GM18519 (cell line): ENCODE results near the gene ADAP1.
"Not testable (repeated sequence)": the region's sequence is repeated elsewhere in the genome, so short reads cannot be mapped to it uniquely, and the experiment has no call there.

Experiments used
- ATAC-seq: cut with Tn5 transposase; IDR thresholded peaks from one replicate; pipeline ENCODE4 v1.9.1; 2021; ENCODE audit warnings: mild to moderate bottlenecking, moderate library complexity; ENCODE audit not compliant: unreplicated experiment, low FRiP score

The ADAP1 gene, protein sequence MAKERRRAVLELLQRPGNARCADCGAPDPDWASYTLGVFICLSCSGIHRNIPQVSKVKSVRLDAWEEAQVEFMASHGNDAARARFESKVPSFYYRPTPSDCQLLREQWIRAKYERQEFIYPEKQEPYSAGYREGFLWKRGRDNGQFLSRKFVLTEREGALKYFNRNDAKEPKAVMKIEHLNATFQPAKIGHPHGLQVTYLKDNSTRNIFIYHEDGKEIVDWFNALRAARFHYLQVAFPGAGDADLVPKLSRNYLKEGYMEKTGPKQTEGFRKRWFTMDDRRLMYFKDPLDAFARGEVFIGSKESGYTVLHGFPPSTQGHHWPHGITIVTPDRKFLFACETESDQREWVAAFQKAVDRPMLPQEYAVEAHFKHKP

DNA sequence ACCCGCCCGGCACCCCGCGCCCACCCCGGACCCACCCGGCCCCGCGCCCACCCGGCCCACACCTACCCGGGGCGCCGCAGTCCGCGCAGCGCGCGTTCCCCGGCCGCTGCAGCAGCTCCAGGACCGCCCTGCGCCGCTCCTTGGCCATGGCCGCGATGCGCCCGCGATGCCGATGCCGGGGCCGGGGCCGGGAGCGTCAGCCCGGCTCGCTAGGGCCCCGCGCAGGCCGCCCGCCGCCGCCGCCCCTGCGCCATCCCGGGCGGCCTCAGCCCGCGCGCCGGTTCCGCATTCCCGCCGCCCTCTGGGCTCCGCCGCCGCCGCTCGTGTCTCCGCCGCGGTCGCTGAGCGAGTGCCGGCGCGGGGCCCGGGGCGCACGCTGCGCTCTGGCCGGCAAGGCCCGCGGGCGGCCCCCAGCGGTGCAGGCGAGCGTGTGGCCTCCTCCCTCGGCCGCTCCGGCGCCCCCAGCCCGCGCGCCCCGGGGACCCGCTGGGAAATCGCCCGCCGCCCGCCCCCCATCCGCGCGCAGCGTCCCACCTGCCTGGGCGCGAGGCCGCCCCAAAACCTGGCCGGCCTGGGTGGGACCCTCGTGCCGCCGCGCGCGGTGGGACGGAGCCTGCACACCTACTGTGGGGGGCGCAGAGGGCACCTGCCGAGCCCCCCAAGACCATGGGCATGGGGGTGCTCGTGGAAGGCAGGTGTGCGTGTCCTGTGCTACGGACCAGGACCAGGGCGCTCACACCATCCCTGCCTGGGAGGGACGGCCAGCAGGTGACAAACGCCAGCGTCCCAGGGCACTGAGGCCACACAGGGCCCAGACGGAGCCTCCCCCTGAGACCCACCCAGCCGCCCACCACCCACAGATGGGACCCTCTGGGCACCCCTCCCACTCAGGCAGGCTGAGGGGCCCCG, at the start of gene ADAP1:
Gene ADAP1, minus strand, starts transcription at position 351 of the 909 bp plus-strand sequence. Its CDS starts 203 bp downstream, at position 148.
- ATAC-seq = no peak

DNA sequence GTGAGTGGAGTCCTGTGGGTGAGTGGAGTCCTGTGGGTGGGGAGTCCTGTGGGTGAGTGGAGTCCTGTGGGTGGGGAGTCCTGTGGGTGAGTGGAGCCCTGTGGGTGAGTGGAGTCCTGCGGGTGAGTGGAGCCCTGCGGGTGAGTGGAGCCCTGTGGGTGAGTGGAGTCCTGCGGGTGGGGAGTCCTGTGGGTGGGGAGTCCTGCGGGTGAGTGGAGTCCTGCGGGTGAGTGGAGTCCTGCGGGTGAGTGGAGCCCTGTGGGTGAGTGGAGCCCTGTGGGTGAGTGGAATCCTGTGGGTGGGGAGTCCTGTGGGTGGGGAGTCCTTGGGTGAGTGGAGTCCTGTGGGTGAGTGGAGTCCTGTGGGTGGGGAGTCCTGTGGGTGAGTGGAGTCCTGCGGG, 48.0 kb upstream of the ADAP1 start:
- not testable (repeated sequence) for ATAC-seq

DNA sequence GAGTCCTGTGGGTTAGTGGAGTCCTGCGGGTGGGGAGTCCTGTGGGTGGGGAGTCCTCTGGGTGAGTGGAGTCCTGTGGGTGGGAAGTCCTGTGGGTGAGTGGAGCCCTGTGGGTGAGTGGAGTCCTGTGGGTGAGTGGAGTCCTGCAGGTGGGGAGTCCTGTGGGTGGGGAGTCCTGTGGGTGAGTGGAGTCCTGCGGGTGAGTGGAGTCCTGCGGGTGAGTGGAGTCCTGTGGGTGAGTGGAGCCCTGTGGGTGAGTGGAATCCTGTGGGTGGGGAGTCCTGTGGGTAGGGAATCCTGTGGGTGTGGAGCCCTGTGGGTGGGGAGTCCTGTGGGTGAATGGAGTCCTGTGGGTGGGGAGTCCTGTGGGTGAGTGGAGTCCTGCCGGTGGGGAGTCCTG, 47.5 kb upstream of the ADAP1 start:
- ATAC-seq = not testable (repeated sequence)

DNA sequence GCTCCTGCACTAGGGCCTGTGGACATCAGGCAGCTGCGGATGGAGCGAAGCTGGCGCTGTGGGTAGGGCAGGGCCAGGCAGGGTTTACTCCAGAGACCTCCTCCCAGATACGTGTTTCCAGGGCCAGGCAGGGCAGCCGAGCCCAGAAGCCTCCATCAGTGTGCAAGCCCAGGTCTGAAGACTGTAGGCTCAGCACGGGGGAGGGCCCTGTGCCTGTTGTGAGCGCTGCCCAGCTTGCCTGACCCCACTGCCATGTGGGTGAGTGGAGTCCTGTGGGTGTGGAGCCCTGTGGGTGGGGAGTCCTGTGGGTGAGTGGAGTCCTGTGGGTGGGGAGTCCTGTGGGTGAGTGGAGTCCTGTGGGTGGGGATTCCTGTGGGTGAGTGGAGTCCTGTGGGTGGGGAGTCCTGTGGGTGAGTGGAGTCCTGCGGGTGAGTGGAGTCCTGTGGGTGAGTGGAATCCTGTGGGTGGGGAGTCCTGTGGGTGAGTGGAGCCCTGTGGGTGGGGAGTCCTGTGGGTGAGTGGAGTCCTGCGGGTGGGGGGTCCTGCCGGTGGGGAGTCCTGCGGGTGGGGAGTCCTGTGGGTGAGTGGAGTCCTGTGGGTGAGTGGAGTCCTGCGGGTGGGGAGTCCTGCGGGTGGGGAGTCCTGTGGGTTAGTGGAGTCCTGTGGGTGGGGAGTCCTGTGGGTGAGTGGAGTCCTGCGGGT, 46.7 kb upstream of the ADAP1 start:
- ATAC-seq = not testable (repeated sequence)

DNA sequence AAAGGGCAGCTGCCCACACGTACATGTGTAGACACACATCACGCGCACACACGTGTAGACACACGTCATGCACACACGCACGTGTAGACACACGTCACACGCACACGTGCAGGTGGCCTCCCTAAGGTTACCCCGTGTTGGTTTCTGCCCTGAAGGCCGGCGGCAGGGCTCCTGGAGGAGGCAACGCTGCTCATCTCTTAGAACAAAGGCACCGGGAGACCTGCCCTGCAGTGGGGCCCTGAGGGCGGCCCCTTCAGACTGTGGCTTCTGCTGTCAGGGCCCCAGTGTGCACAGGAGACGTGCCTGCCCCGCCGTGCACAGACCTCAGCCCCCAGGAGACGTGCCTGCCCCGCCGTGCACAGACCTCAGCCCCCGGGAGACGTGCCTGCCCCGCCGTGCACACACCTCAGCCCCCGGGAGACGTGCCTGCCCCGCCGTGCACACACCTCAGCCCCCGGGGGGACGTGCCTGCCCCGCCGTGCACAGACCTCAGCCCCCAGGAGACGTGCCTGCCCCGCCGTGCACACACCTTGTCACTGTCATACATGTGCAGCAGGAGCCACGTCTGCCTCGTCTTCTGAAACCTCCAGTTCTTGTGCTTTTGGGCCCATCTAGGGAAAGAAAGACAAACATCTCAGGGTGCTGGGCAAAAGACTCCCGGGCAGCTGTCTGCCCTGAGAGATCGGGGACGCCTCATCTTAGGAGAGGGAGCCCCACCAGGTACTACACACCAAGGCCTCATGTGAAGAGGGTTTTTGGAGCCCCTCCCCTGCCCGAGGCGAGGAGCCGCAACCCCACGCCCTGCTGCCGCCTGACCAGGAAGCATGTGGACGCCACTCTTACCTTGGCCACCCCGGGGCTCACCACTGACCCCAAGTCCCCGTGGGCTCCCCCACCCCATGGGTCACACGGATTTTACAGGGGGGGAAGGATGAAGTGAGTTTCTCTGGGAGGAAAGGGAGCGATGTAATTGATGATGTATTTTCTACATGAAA, 45.8 kb upstream of the ADAP1 start:
- no peak for ATAC-seq

DNA sequence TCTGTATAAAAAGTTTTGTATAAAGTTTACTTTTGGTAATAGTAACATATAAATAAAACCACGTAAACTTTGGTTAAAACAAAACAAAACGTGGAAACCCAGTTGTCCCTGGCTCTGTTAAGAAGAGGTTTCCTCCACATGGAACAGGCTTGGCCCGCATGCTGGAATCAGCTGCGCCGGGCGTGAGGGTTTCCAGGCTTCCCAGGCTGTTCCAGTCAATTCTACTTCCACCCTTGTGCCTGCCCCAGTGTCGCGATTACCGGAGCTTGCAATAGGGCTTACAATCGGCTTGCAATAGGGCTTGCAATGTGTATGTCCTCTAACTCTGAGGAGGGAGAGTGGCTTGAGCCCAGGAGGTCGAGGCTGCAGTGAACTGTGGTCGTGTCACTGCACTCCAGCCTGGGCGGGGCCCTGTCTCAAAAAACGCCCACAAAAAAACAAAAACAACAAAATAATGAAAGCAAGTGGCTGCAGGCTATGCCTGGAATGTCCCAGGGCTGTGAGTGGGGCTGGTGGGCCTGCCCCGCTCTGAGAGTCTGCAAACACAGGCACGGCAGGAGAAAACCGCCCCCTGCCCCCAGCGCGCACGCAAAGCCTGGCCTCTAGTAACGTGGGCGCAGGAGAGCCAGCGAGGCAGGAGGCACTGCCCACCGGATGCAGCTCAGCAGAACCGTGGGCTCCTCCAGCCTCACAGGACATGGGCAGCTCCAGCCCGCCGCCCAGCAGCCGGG, 44.8 kb upstream of the ADAP1 start:
- no peak for ATAC-seq

DNA sequence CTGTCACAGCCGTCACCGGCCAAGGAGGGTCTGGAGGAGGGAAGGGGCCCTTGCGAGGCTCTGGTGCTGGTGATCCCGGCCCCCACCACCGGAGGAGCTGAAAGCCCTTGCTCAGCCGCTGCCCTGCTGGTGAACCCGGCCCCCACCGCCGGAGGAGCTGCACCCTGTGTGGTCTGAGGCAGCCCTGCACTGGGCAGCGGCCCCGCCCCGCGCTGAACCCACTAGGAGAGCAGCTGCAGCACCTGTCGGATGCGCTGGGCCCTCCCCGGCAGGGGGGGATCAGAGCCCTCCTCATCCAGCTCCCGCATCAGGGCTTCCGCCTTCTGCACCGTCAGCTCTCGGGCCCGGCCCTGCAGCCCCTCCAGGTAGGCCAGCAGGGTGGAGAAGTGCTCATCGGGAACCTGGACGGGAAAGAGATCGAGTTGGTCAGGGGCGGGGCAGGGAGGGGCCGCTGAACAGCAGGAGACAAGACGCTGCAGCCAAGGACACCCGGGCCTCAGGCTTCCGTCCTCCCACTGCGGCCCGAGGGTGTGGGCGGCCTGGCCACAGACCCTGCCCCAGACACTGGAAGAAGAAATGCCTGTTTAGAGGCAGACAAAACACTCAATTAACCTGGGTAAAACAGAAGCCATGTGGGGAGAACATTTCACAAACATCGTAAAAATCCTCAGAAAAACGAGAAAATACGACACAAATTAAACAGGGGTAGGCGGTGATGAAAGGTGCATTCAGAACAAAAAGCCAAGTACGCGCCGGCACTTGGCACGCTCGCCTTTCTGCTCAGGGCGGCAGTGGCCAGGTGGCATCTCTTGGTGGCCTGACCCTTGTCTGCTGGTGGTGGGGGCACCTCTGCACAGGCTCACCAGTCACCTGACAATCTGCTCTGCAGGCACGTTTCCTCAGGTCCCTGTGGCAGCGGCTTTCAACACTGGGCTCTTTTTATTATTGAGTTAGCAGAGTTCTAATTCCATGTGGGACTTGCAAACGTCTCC, 43.2 kb upstream of the ADAP1 start:
- no peak for ATAC-seq

DNA sequence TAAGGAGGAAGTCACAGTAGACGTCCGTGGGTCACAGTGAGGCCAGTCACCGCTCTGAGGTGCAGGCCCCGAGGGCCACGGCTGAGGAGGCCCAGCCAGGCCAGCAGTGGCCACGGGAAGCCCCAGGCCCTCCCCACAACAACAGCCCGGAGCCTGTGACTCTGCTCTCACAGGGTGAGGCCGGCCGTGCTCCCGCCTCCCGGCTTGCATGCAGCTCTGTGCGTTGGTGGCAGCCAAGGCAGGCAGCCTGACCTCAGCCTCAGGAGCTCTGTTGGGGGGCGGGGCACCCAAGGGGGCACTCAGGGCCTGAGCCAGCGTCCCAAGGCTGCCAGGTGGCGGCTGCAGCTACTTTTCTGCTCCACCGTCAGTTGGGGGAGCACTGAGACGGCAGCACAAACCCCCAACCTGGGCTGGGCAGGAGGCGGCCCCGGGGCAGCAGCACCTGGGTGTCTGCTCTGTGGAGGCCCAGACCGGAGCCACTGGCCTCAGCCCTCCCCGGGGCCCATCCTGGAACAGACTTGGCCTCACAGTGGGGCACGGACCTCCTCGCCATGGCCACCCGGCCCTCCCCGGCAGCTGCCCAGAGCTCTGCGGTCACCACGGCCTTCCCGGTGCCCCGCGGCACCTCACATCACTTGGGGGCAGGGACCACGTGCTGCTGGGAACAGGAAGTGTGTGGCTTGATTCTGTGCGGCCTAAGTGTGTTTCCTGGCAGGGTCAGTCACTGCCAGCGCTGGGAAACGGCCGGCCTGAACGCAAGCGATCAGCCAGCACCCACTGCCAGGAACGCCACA, 41.8 kb upstream of the ADAP1 start:
- no peak for ATAC-seq

DNA sequence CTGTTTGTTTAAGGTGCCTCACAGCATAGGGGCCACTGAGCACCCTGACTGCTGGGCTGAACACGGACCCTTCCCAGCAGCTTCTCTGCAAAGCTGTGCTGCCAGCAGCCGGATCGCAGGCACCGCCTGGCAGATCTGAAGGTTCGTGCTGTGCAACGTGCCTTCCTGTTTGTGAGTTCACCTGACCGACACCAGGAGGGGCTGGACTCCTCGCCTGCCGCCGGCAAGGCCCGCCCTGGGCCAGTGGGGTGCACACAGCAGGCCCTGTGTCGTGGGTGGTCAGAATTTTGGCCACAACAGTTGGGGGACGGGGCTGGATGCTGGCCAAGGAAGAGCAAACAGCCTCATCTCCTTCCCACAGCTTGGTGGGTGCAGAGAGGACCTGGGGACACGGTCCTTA, 41.1 kb upstream of the ADAP1 start:
- ATAC-seq = no peak

DNA sequence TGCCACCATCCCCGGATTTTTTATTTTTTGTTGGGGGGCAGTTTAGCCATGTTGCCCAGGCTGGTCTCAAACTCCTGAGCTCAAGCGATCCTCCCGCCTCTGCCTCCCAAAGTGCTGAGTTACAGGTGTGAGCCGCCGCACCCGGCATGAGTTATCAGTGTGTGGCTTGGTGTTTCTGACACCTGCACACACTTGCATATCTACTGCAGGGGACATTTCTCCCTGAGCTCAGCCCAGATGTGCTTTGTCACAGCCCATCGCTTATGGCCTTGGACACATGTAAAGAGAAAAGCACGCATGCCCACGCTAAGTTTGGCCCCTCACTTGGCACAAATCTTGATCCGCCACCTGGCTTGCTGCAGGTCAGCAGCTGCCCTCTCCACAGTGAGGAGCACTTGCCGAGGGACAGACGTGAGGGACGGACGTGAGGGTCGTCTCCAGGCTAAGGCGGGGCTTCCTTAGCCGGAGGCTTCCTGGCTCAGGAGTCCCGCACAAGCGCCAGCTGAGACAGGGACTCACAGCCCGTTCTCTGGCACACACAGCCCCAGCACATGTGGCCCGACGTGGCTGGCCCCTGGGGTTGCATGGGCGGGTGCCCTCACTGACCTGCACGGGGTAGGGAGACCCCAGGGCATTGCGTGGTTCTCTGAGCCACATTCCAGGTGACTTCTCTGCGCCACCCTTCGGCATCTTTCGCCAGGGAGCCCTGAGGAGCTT, 40.3 kb upstream of the ADAP1 start:
- ATAC-seq = no peak

DNA sequence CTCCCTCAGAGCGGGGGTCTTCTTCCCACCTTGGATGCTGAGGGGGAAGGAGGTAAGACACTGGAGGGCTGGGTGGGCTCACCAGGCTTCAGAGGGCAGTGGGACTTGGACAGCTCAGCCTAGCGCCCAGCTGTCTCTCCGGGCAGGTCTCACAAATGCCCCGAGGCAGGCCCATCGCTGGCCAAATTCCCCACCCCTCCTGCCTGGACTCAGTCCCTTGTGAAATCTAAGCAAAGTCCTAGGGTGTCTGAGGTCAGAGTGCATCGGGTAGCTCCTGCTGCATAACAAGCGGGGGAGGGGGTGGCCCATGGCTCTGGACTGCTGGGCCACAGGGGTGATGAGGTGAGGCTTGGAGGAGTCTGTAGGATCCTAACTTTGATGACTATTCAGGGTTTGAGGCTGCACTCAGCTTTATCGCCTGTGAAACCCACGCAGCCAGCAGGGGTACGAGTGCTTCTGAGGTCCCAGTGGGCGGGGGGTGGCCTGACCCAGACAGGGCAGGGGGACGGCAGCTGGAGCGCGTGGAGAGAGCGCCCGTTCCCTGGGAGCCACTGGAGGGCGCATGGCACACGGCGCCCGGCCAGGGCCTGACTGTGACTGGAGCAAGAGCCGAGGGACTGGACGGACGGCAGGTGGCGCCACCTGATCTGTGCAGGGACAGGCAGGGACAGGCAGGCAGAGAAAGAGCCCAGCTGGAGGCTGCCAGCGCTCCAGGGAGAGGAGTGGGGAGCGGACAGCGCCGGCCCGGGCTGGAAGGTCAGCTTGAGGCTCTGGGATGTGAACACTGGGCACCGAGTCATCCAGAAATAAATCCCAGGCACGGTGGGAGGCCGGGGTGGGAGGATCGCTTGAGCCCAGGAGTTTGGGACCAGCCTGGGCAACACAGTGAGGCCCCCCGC, 38.5 kb upstream of the ADAP1 start:
- peak; percentile 73 for ATAC-seq

DNA sequence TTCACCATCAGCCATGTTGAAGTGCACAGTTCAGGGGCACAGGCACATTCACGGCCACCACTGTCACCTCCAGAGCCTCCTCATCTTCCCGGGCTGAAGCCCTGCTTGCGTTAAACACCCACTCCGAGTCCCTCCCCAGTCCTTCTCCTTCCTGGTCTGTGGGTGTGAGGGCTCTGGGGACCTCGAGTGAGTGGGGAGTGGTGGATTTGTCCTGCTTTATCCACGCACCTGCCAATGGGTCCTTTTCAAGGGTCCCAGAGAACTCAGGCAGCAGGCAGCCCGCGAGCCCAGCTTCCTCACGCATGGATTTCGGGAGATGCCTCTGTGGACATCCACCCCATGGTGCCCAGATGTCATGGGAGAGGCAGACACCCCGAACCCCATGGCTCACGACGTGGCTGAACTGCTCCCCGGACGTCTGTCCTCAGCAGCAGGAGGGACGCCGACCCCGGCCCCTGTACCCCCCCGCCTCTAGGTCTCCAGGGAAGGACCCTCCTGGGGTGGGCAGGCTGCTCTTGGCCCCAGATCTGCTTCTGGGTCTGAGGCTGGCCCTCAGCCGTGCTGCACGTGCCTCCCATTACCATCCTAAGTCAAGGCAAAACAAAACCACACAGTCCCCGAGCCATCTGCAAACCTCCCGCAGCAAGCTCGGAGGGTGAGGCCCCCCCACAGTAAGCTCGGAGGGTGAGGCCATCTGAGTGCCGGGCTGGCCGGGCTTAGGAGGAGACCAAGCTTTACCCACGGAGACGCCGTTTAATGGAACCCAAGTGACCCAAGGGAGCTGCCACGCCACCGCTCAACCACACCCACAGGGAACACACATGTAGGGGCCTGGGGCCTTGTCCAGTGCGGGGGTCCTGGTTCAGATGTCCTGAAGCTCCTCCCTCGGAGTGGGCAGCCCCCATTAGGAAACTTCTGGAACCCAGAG, 37.5 kb upstream of the ADAP1 start:
- no peak for ATAC-seq

DNA sequence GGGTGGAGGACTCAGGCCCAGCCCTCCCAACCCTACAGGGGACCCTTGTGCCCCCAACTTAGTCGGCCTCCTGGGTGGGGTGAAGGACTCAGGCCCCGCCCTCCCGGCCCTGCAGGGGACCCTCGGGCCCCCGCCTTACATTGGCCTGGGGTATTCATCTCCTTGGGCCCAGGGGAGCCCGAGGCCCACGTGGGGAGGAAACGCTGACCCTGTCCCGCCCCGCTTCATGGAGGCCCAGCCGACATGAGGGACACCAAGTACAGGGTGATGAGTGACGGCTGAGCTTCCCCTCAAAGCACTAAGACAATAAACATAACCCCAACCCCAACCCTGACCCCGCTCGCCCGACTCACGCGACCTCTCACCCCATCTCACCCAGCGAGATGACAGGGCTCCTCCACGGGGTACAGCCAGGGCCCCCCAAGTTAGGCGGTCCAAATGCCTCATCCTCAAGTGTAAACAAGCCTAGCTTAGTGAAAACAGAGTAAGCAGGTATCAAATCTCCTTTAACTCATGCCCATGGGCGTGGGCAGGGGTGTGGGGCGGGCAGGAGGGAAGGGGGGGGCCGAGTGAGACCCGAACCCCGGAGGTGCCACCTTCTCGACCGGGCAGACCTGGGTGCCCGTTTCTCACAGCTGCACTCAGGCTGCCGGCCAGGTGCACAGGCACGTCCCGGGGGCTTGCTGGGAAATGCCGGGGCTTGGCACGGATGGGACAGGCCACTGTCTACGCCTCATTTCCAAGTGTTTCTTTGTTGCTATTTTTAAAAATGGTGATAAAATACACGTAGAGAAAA, 36.7 kb upstream of the ADAP1 start:
- ATAC-seq = no peak
